Spleen (tissue), 11 donors: Measurements from ENCODE around the gene KRTAP21-1. TPM values are rescaled to one million over a fixed set of nuclear protein-coding genes. Genes with fewer than 3 reads are reported as not detected.

Experiments used
- DNase-seq: peaks from one replicate; pipeline ENCODE4 v3.0.0-alpha.2; 2020
- H3K27ac ChIP-seq, 8 donors: fragments of 200-600 bp; sonication (generic) in 7 of 8; 1 replicate in 4 of 8; 2 replicates in 4 of 8; pipeline versions ENCODE4 v1.5.0 to v1.8.0; 2016 to 2021; ENCODE audit warnings: inconsistent platforms in 4 of 8, mild to moderate bottlenecking in 4 of 8, moderate library complexity in 1 of 8
- H3K27me3 ChIP-seq, 7 donors: fragments of 200-600 bp; sonication (generic) in 6 of 7; replicated peaks in 1 of 7; 1 replicate in 4 of 7; 2 replicates in 3 of 7; pipeline versions ENCODE4 v1.5.0 to v1.8.0; 2016 to 2021; ENCODE audit warnings: inconsistent platforms in 3 of 7, mild to moderate bottlenecking in 1 of 7
- H3K36me3 ChIP-seq, 6 donors: fragments of 200-600 bp; sonication (generic) in 5 of 6; 1 replicate in 4 of 6; 2 replicates in 2 of 6; pipeline versions ENCODE4 v1.5.0 to v1.8.0; 2016 to 2021; ENCODE audit warnings: inconsistent platforms in 2 of 6
- H3K4me1 ChIP-seq, 6 donors: fragments of 200-600 bp; sonication (generic) in 5 of 6; 1 replicate in 3 of 6; 2 replicates in 3 of 6; pipeline versions ENCODE4 v1.5.0 to v1.8.0; 2016 to 2021; ENCODE audit warnings: inconsistent platforms in 3 of 6
- H3K4me3 ChIP-seq, 8 donors: fragments of 200-600 bp; sonication (generic) in 7 of 8; 1 replicate in 4 of 8; 2 replicates in 4 of 8; pipeline versions ENCODE4 v1.5.0 to v1.8.0; 2016 to 2021; ENCODE audit warnings: inconsistent platforms in 4 of 8, mild to moderate bottlenecking in 4 of 8, moderate library complexity in 2 of 8
- H3K9me3 ChIP-seq, 8 donors: fragments of 200-600 bp; sonication (generic) in 7 of 8; 1 replicate in 4 of 8; 2 replicates in 4 of 8; pipeline versions ENCODE4 v1.5.0 to v1.8.0; 2016 to 2021; ENCODE audit warnings: inconsistent platforms in 4 of 8
- POLR2A ChIP-seq, 3 donors: fragments of 450-650 bp; IDR thresholded peaks; one replicate each; pipeline ENCODE4 v1.5.1; 2017; ENCODE audit warnings: antibody characterized with exemption in 3 of 3, mild to moderate bottlenecking in 1 of 3
- POLR2AphosphoS5 ChIP-seq, 3 donors: sonication (generic); formaldehyde crosslinking; IDR thresholded peaks; one replicate each; pipeline ENCODE4 v1.5.1; 2017; ENCODE audit warnings: antibody characterized with exemption in 3 of 3
- WGBS, 5 donors: extraction: QIAGEN DNeasy Blood & Tissue Kit in 3 of 5; methylation state at CpG; one replicate each; pipeline versions ENCODE4 v1.1.5 to v1.1.7; 2013 to 2018; 5-methylcytosine and 5-hydroxymethylcytosine counted together
- intact Hi-C: fragments of 100-400 bp; cut with DNase I; formaldehyde crosslinking; loops from one replicate; pipeline ENCODE4 v1.15.0; 2023; ENCODE audit warnings: low total_unique reads
- polyA plus RNA-seq, 3 donors: library from polyadenylated mRNA; stranded (reverse); fragments of 200-250 nt; gene quantifications; one replicate each; pipeline ENCODE4 v1.2.1, GENCODE V29; 2013
- small RNA-seq, 4 donors: library from RNA; depleted of rRNA; stranded (forward); fragments of <200 nt; gene quantifications; one replicate each; pipeline ENCODE3, GENCODE V24; 2016
- total RNA-seq, 7 donors: library from RNA; depleted of rRNA in 3 of 7; stranded (reverse); fragments of >200 nt in 3 of 7; fragmentation: NEBNext Ultra II Directional in 4 of 7; extraction: Animal tissue kit (Norgen Biotek cat#: 25700) in 4 of 7; gene quantifications; one replicate each; pipeline versions ENCODE4 v1.1.0 to v1.2.1, GENCODE V29; 2016 to 2021
- TF ChIP-seq, protein P1 (sequence below), 11 experiments: fragments of 200-600 bp in 7 of 11; fragments of 450-650 bp in 4 of 11; sonication (generic) in 4 of 11; IDR thresholded peaks in 8 of 11; conservative IDR thresholded peaks in 3 of 11; 1 replicate in 7 of 11; 2 replicates in 4 of 11; pipeline versions ENCODE4 v1.4.0 to v1.8.0; 2016 to 2021; ENCODE audit warnings: antibody characterized with exemption in 11 of 11, inconsistent platforms in 4 of 11, mild to moderate bottlenecking in 1 of 11
- donor health status: healthy with polysubstance abuse.
- donor health status: DM: no; HTN: no; CAD: no; lungs with moderate emphysema.
- donor health status: DM: no; HTN: no; CAD: no.
- donor health status: Bipolar disorder and iron deficiency.
- donor health status: healthy.
- donor health status: DM: no; HTN: no; CAD: no.
- donor health status: DM: yes; HTN: yes; CAD: no.

The KRTAP21-1 gene
- total and polyA plus RNA-seq, 10 donors = not detected

DNA sequence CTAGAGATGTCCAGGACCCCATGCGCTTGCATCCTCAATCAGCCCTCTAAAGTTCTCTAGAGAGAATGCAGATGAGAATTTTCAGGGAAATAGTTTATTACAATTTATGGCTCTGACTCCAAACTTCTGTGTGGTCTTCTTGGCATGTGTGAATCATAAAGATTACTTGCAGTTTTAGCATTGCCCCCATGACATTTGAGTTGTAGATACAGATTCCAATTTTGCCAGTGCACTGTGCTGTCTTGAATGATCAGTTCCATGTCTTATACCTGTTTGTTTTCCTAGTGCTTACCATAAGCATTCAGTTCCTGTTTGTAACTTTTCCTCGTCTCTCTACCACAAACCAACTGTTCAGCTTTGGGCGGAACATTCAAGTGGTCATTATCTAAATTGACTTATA is 41.5 kb downstream of the KRTAP21-1 start:
- Histone ChIP-seq H3K27me3 (no peaks in the 10 kb centered on the region), H3K9me3 (peaks cover 0 to 26% (median 3%) of the 10 kb centered on the region in 8 donors), H3K4me1 (no peaks in the 10 kb centered on the region), H3K27ac (no peak overlapping the region), H3K36me3 (no peaks in the 10 kb centered on the region), H3K4me3 (no peak overlapping the region)
- intact Hi-C loops = no loop called here
- TF ChIP-seq, protein P1, sequence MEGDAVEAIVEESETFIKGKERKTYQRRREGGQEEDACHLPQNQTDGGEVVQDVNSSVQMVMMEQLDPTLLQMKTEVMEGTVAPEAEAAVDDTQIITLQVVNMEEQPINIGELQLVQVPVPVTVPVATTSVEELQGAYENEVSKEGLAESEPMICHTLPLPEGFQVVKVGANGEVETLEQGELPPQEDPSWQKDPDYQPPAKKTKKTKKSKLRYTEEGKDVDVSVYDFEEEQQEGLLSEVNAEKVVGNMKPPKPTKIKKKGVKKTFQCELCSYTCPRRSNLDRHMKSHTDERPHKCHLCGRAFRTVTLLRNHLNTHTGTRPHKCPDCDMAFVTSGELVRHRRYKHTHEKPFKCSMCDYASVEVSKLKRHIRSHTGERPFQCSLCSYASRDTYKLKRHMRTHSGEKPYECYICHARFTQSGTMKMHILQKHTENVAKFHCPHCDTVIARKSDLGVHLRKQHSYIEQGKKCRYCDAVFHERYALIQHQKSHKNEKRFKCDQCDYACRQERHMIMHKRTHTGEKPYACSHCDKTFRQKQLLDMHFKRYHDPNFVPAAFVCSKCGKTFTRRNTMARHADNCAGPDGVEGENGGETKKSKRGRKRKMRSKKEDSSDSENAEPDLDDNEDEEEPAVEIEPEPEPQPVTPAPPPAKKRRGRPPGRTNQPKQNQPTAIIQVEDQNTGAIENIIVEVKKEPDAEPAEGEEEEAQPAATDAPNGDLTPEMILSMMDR (IDR thresholded peaks at IDR 0.05 in 8 of 11, conservative IDR thresholded peaks at IDR 0.05 in 3 of 11) = no peak
- TF ChIP-seq POLR2AphosphoS5 (IDR thresholded peaks at IDR 0.05) (no peak), POLR2A (IDR thresholded peaks at IDR 0.05) (no peak)
- DNase-seq = no peak
- 76 to 88% (median 82%) methylated on average over 3 of the region's 3 CpGs for WGBS, 5 donors

GRCh38 chr21:30710499-30710898 is 44.7 kb downstream of the KRTAP21-1 start:
- WGBS, 5 donors = 24 to 54% (median 31%) methylated on average over 3 of the region's 3 CpGs
- TF ChIP-seq, protein P1 (IDR thresholded peaks at IDR 0.05 in 8 of 11, conservative IDR thresholded peaks at IDR 0.05 in 3 of 11) = no peak
- no peak for TF ChIP-seq POLR2A (IDR thresholded peaks at IDR 0.05)
- TF ChIP-seq POLR2AphosphoS5 (IDR thresholded peaks at IDR 0.05) = no peak
- peaks cover 0 to 34% (median 3%) of the 10 kb centered on the region in 8 donors for H3K9me3 ChIP-seq
- no peak overlapping the region for H3K27ac ChIP-seq
- intact Hi-C loops = no loop called here
- DNase-seq = no peak
- no peak overlapping the region for H3K4me3 ChIP-seq
- no peaks in the 10 kb centered on the region for H3K4me1 ChIP-seq
- no peaks in the 10 kb centered on the region for H3K27me3 ChIP-seq
- no peaks in the 10 kb centered on the region for H3K36me3 ChIP-seq

- Histone ChIP-seq H3K4me3 (no peak overlapping the region), H3K27ac (no peak overlapping the region), H3K36me3 (no peaks in the 10 kb centered on the region), H3K4me1 (no peaks in the 10 kb centered on the region), H3K27me3 (no peaks in the 10 kb centered on the region), H3K9me3 (peaks cover 0 to 25% (median 1%) of the 10 kb centered on the region in 8 donors)
- TF ChIP-seq POLR2AphosphoS5 (IDR thresholded peaks at IDR 0.05) = no peak
- no peak for TF ChIP-seq POLR2A (IDR thresholded peaks at IDR 0.05)
- TF ChIP-seq, protein P1 (IDR thresholded peaks at IDR 0.05 in 8 of 11, conservative IDR thresholded peaks at IDR 0.05 in 3 of 11) = no peak
- no peak for DNase-seq
- intact Hi-C loops = no loop called here
Observed at GRCh38 chr21:30707409-30707808, 47.8 kb downstream of the KRTAP21-1 start.

Small RNA genes lying within 50 kb of the gene (small RNA-seq; reads per million reads assigned to genes)
- gene AP000244.1 (0 reads per million in 4 donors), gene KRTAP21-3 (0 reads per million in 4 donors), gene KRTAP8-2P (0 reads per million in 4 donors)

Other genes starting within 250 kb of the KRTAP21-1 start
- not detected for gene KRTAP19-6, start 213.6 kb downstream of the KRTAP21-1 start, total RNA-seq
- not detected for gene KRTAP19-6, start 213.6 kb downstream of the KRTAP21-1 start, polyA plus RNA-seq
- not detected for gene KRTAP19-7, start 194.1 kb downstream of the KRTAP21-1 start, total RNA-seq
- gene KRTAP19-7, start 194.1 kb downstream of the KRTAP21-1 start, polyA plus RNA-seq = not detected
- gene KRTAP22-2, start 165.0 kb downstream of the KRTAP21-1 start, total RNA-seq = not detected
- not detected for gene KRTAP22-2, start 165.0 kb downstream of the KRTAP21-1 start, polyA plus RNA-seq
- not detected for gene KRTAP6-3, start 163.0 kb downstream of the KRTAP21-1 start, total RNA-seq
- gene KRTAP6-3, start 163.0 kb downstream of the KRTAP21-1 start, polyA plus RNA-seq = not detected
- not detected for gene KRTAP6-2, start 156.5 kb downstream of the KRTAP21-1 start, total RNA-seq
- gene KRTAP6-2, start 156.5 kb downstream of the KRTAP21-1 start, polyA plus RNA-seq = not detected
- not detected for gene KRTAP22-1, start 154.3 kb downstream of the KRTAP21-1 start, total RNA-seq
- gene KRTAP22-1, start 154.3 kb downstream of the KRTAP21-1 start, polyA plus RNA-seq = not detected
- not detected for gene KRTAP6-1, start 141.5 kb downstream of the KRTAP21-1 start, total RNA-seq
- not detected for gene KRTAP6-1, start 141.5 kb downstream of the KRTAP21-1 start, polyA plus RNA-seq
- gene KRTAP20-1, start 139.0 kb downstream of the KRTAP21-1 start, total RNA-seq = not detected
- not detected for gene KRTAP20-1, start 139.0 kb downstream of the KRTAP21-1 start, polyA plus RNA-seq
- gene KRTAP20-4, start 134.8 kb downstream of the KRTAP21-1 start, total RNA-seq = not detected
- gene KRTAP20-4, start 134.8 kb downstream of the KRTAP21-1 start, polyA plus RNA-seq = not detected
- not detected for gene KRTAP20-2, start 120.2 kb downstream of the KRTAP21-1 start, total RNA-seq
- gene KRTAP20-2, start 120.2 kb downstream of the KRTAP21-1 start, polyA plus RNA-seq = not detected
- gene KRTAP20-3, start 112.6 kb downstream of the KRTAP21-1 start, total RNA-seq = not detected
- not detected for gene KRTAP20-3, start 112.6 kb downstream of the KRTAP21-1 start, polyA plus RNA-seq
- not detected for gene KRTAP21-3, start 36.7 kb downstream of the KRTAP21-1 start, total RNA-seq
- gene KRTAP21-3, start 36.7 kb downstream of the KRTAP21-1 start, polyA plus RNA-seq = not detected
- gene KRTAP21-2, start 8.2 kb downstream of the KRTAP21-1 start, total RNA-seq = not detected
- gene KRTAP21-2, start 8.2 kb downstream of the KRTAP21-1 start, polyA plus RNA-seq = not detected
- not detected for gene KRTAP8-1, start 57.8 kb upstream of the KRTAP21-1 start, total RNA-seq
- not detected for gene KRTAP8-1, start 57.8 kb upstream of the KRTAP21-1 start, polyA plus RNA-seq
- gene KRTAP7-1, start 74.3 kb upstream of the KRTAP21-1 start, total RNA-seq = not detected
- gene KRTAP7-1, start 74.3 kb upstream of the KRTAP21-1 start, polyA plus RNA-seq = not detected
- gene KRTAP11-1, start 126.2 kb upstream of the KRTAP21-1 start, total RNA-seq = not detected
- gene KRTAP11-1, start 126.2 kb upstream of the KRTAP21-1 start, polyA plus RNA-seq = not detected